GM06990 (cell line): ENCODE measurements around the gene MRPL24.
A peak's percentile ranks its signal among the peaks of the same experiment; 100 is the strongest.

Experiments used
- DNase-seq: peaks from one replicate; pipeline ENCODE4 v3.0.0-alpha.2; 2011; ENCODE audit not compliant: insufficient read length; ENCODE audit errors: extremely low read depth
- H3K27me3 ChIP-seq: replicated peaks from 2 replicates; pipeline ENCODE4 v1.6.0; 2011; ENCODE audit warnings: low read length; ENCODE audit not compliant: control insufficient read depth, insufficient read depth
- H3K36me3 ChIP-seq: 2 replicates; pipeline ENCODE4 v1.5.1; 2011; ENCODE audit warnings: low read length; ENCODE audit not compliant: control insufficient read depth, insufficient read depth
- H3K4me3 ChIP-seq: replicated peaks from 2 replicates; pipeline ENCODE4 v1.5.1; 2011; ENCODE audit warnings: low read depth, mild to moderate bottlenecking, control low read depth, low read length
- TF ChIP-seq, protein P1 (sequence below): IDR thresholded peaks from 2 replicates; pipeline ENCODE4 v1.5.1; 2011; ENCODE audit warnings: low read length, control low read depth, mild to moderate bottlenecking, inconsistent platforms; ENCODE audit not compliant: insufficient read depth, poor library complexity, severe bottlenecking

The MRPL24 gene

DNA sequence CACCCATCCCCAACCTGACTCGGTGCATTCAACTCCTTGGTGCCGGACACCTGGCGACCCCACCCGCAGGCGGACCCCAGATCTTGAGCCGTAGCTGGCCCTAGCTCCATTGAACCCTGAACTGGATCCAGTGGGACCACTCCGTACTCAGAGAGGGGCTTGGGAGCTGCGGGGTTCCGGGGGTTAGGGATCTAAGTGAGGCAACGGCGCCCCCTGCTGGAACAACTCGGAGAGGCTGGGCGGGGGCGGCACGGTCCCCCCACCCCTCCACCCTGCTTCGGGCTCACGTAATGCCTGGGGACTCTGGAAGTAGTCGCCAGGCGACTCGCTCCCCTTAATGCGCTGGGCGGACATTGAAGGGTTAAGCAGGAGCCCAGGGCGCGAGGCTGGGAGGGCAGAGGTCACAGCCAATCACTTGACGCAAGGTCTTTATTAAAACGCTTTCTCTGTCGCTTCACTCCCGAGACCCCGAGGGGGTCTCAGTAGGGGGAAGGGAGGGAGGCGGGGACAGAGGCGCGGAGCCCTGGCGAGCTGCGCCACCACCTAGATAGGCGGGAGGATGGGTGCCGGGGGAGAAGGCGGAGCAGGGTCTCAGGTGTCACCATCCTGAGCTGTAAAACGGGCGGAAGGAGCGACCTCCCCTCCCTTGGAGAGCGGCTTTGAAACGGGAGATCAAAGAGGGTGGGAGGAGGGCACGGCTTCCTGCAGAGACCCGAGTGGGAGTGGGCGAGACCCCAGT, 34.8 kb downstream of the MRPL24 start:
- peak; percentile 63 for DNase-seq
- Histone ChIP-seq H3K27me3 (no peaks in the 10 kb centered on the region; the same call in 1 of the 2 replicates), H3K36me3 (no peaks in the 10 kb centered on the region), H3K4me3 (peak overlapping the region; percentile 49)
- TF ChIP-seq, protein P1, sequence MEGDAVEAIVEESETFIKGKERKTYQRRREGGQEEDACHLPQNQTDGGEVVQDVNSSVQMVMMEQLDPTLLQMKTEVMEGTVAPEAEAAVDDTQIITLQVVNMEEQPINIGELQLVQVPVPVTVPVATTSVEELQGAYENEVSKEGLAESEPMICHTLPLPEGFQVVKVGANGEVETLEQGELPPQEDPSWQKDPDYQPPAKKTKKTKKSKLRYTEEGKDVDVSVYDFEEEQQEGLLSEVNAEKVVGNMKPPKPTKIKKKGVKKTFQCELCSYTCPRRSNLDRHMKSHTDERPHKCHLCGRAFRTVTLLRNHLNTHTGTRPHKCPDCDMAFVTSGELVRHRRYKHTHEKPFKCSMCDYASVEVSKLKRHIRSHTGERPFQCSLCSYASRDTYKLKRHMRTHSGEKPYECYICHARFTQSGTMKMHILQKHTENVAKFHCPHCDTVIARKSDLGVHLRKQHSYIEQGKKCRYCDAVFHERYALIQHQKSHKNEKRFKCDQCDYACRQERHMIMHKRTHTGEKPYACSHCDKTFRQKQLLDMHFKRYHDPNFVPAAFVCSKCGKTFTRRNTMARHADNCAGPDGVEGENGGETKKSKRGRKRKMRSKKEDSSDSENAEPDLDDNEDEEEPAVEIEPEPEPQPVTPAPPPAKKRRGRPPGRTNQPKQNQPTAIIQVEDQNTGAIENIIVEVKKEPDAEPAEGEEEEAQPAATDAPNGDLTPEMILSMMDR = peak; percentile 90

DNA sequence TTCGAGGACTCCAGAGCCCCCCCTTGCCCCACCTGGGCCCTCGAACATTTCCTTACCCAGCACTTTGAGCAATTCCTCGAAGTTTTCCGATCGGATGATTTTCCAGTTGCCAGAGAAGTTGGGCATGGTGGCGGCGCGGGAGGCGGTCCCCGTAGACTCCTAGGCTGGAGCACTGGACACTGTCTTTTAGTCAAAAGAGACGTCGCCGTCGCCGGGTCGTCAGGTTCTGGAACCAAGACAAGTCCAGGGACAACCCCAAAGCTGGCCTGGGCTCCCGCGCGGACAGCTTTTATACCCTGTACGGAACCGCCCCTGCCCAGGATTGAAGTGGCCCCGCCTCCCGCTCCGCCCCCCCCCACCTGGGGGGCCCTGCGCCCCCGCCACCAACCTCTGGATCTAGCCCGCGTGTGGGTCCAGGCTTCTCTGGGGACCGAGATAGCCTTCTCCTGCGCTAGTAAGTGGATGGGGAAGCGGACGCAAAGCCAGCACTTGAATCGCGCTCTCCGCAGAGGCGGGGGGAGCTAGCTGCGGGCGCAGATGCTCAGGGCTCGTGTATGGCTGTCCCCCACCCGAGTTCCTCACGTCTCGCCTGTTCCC, 35.5 kb downstream of the MRPL24 start, which contains the start of gene CRABP2:
TSS of gene CRABP2 (minus strand) at position 263 of the 597 bp plus-strand sequence. CDS start at position 126, 137 bp downstream.
- Histone ChIP-seq H3K27me3 (no peaks in the 10 kb centered on the region; the same call in 1 of the 2 replicates), H3K4me3 (peak within 1 kb of the TSS; percentile 49), H3K36me3 (no peaks in the 10 kb centered on the region)
- no peak for DNase-seq
- TF ChIP-seq, protein P1 = no peak

DNA sequence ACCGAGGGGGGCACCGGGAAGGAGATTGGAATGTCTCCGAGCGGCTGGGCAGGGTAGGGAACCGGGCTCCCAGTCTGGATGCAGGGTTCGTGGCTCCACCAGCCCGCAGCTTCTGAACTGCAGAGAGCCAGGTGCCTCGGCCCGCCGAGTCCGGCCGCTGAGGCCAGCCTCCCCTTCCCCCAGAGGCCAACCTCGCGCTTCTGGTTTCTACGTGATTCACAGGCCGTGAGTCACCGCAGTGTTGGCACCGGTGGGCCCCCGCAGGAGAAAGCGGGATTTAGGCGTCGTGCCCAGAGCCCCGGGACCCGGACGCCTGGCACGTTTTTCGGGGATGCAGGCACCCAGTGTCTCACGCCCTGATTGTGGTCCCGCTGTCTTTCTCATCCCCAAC, 36.0 kb downstream of the MRPL24 start:
- DNase-seq = no peak
- Histone ChIP-seq H3K36me3 (no peaks in the 10 kb centered on the region), H3K27me3 (no peaks in the 10 kb centered on the region; the same call in 1 of the 2 replicates), H3K4me3 (no peak overlapping the region)
- TF ChIP-seq, protein P1 = no peak

DNA sequence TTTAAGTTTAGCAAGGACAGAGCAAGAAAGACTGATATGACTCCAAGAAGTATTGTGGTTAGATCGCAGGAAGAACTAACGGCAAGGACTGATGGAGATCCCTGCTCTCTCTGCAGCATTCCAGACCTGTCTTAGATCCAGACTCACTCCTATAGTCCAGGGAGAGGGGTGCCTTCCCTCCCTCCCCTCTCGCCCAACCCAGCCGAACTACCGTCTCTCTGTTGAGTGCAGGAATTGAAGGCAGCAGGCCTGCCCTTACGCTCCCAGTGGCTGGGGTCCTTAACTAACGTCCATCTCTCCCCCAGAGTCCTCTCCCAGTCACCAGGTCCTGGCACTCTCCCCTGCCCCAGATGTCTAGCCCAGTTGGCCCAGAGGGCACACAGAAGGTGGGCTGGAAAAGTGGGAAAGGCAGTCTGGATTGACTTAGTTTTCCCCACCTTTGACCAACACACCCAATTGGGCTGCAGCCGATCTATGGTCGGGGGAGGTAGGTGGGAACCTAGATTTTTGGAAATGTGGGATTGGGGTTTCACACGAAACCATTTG, 36.6 kb downstream of the MRPL24 start:
- Histone ChIP-seq H3K36me3 (no peaks in the 10 kb centered on the region), H3K4me3 (no peak overlapping the region), H3K27me3 (no peaks in the 10 kb centered on the region; the same call in 1 of the 2 replicates)
- no peak for DNase-seq
- TF ChIP-seq, protein P1 = no peak

DNA sequence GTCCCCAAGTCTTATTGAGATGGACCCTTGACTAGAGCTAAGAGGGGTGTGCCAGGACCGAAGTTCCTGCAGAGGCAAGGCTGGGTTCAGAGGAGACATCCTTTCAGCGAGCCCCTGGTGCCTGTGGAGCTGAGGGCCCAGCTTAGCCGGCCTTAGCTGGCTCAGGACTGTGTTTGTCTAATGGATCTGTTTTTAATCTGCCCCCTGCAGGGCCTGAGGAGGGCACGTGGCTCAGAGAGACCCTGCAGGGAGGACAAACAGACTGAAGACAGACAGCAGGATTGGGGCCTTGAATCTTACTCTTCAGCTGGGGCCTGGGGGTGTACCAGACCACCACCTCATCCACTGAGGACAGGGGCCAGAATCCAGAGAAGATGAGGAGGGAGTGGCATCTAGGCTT, 37.1 kb downstream of the MRPL24 start:
- Histone ChIP-seq H3K27me3 (no peaks in the 10 kb centered on the region; the same call in 1 of the 2 replicates), H3K4me3 (no peak overlapping the region), H3K36me3 (no peaks in the 10 kb centered on the region)
- TF ChIP-seq, protein P1 = no peak
- DNase-seq = no peak
